Bronchial epithelial cell (primary cell): Measurements from ENCODE around the gene SUN3. TPM values are rescaled to one million over a fixed set of nuclear protein-coding genes. Genes with fewer than 3 reads are reported as not detected.

Source experiments
- DNase-seq: peaks from one replicate; pipeline ENCODE4 v3.0.0-alpha.2; 2010; ENCODE audit warnings: low read depth
- FAIRE-seq: peaks from 2 replicates; lab custom pipeline; 2011; peaks lifted over from hg19 to GRCh38; lab: Jason Lieb, UNC
- H3K27me3 ChIP-seq: 2 replicates; pipeline ENCODE4 v1.5.1; 2011; ENCODE audit warnings: low read length; ENCODE audit not compliant: control insufficient read depth, insufficient read depth
- H3K36me3 ChIP-seq: 2 replicates; pipeline ENCODE4 v1.5.1; 2011; ENCODE audit warnings: low read length; ENCODE audit not compliant: control insufficient read depth, insufficient read depth
- H3K4me3 ChIP-seq: 2 replicates; pipeline ENCODE4 v1.5.1; 2011; ENCODE audit warnings: mild to moderate bottlenecking, low read depth, low read length, control low read depth
- total RNA-seq: library from RNA; depleted of rRNA; stranded (reverse); fragments of >200 nt; gene quantifications from 2 replicates; pipeline ENCODE4 v1.2.1, GENCODE V29; 2014
- TF ChIP-seq, protein P1 (sequence below): IDR thresholded peaks from 2 replicates; pipeline ENCODE4 v1.5.1; 2011; ENCODE audit warnings: mild to moderate bottlenecking, moderate library complexity, low read length, control low read depth, inconsistent platforms; ENCODE audit not compliant: insufficient read depth, severe bottlenecking

SUN3 gene
- total RNA-seq, 1 donor from 2014 or later = 0.79 TPM

DNA sequence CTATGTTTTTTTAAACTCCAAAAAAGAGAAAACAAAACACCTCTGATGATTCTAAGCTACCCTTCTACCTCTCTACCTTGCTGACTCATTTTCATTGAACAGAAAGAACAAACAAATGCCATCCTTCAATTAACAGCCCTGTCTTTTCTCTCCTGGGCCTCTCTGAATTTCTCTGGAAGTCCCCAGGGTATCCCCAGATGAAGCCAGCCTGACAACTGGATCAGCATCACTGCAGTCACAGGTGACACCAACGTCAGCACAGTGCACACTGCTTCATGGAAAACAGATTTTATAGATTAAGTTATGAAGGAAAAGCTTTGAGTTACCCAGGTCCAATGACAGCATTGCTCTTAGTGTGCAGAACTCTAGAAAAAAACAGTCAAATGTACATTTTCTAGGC lies 55.2 kb downstream of the SUN3 start:
- DNase-seq (no peak), FAIRE-seq (no peak)
- Histone ChIP-seq H3K36me3 (peaks cover 18% of the 10 kb centered on the region), H3K4me3 (no peak overlapping the region), H3K27me3 (no peaks in the 10 kb centered on the region)
- TF ChIP-seq, protein P1, sequence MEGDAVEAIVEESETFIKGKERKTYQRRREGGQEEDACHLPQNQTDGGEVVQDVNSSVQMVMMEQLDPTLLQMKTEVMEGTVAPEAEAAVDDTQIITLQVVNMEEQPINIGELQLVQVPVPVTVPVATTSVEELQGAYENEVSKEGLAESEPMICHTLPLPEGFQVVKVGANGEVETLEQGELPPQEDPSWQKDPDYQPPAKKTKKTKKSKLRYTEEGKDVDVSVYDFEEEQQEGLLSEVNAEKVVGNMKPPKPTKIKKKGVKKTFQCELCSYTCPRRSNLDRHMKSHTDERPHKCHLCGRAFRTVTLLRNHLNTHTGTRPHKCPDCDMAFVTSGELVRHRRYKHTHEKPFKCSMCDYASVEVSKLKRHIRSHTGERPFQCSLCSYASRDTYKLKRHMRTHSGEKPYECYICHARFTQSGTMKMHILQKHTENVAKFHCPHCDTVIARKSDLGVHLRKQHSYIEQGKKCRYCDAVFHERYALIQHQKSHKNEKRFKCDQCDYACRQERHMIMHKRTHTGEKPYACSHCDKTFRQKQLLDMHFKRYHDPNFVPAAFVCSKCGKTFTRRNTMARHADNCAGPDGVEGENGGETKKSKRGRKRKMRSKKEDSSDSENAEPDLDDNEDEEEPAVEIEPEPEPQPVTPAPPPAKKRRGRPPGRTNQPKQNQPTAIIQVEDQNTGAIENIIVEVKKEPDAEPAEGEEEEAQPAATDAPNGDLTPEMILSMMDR = no peak

DNA sequence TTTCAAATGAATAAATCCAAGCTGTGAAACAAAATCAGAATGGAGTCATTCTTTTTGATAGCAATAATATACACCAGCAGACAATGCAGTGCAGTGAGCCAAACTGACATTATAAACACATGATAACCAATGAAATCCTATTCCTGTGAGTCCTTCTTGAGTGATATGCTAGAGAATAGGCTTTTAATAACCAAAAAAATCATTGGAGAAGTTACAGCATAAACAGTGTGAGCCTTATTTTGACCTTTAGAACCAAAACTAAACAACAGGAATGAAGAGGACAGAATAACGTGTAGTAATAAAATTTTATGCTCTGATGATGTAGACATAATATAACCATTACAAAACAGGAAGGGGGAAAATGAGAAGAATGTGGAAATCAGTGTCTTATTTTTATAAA lies 58.1 kb downstream of the SUN3 start:
- H3K27me3 ChIP-seq = no peaks in the 10 kb centered on the region
- FAIRE-seq (no peak), DNase-seq (no peak)
- TF ChIP-seq, protein P1 = no peak
- H3K36me3 ChIP-seq = peaks cover 31% of the 10 kb centered on the region
- H3K4me3 ChIP-seq = no peak overlapping the region

DNA sequence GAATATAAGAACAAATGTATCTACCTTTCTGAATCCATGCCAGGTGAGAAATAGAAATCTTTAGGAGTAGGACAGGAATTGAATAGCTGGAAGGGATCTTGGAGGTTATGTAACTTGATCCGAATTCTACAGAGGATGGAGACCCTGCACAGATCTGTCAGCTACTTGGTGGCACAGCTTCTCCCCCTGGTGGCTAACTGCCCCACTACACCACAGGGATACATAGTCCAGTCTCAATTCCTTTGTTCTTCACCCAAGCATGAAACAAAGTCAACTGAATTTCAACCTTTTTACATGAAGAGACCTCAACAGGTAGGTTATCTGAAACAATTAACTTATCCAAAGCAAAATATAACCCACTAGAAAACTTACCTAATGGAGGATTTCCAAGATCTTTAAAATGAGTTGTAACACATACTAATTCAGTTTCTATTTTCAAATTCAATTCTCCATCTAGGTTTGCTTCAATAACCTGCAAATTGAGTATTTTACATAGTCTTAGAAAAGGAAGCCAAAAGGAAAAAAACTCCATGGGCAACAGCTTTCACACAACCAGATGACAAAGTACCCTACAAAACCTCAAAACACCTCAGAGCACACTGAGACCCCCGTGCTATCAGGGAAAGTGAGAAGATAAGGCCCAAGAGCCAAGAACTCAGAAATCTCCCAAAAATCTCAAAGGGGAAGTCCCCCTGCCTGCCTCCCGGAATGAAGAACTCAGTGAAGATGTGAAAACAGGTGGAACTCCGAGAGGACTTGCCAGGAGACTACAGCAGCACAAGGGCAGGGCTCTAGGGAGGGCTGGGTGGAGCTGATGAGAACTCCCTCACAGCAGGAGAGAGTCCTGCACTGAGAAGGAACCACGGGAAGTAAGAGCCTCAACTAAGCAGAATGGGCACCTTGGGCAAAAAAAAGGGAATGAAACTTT lies 59.8 kb downstream of the SUN3 start:
- TF ChIP-seq, protein P1 = peak; percentile 87
- H3K36me3 ChIP-seq = peaks cover 32% of the 10 kb centered on the region
- H3K27me3 ChIP-seq = no peaks in the 10 kb centered on the region
- DNase-seq (peak; percentile 44), FAIRE-seq (no peak)
- H3K4me3 ChIP-seq = no peak overlapping the region

DNA sequence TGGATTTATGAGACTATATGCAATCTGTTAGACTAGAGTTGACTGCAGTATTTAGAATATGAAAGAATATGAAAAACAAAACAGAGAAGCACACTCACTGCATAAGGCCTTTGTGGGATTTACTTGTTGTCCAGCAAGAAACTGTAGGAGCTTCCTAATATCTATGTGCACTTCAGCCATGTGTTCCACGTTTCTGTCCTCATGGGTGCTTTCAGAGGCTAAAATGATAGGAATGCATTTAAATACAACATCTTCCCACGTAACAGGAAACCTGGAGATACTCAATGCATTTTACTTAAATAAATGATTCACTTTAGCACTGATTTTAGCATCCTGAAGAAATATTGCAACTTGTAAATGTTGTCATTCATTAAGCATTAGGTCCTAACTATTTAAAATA lies 61.2 kb downstream of the SUN3 start:
- no peak overlapping the region for H3K4me3 ChIP-seq
- FAIRE-seq (no peak), DNase-seq (no peak)
- no peaks in the 10 kb centered on the region for H3K27me3 ChIP-seq
- H3K36me3 ChIP-seq = peaks cover 28% of the 10 kb centered on the region
- TF ChIP-seq, protein P1 = no peak

DNA sequence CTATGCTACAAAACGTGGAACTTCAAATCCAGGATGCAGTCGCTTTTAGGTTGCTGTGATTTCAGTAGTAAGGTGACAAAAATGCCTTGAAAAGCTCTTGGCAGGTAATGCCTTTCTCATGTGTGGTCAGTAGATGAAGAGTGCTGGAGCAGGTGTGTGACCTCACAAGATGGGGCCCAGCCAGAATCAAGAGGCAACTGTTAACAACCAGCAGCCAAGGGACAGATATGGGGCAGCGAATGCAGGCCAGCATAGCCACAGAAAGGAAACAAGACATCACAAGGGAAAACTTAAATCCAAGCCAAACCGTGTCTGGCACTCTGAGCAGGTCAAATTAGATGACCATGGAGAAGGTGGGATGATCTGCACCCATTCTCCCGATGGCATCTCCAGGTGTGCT lies 61.8 kb downstream of the SUN3 start:
- Histone ChIP-seq H3K4me3 (no peak overlapping the region), H3K27me3 (no peaks in the 10 kb centered on the region), H3K36me3 (peaks cover 32% of the 10 kb centered on the region)
- FAIRE-seq (no peak), DNase-seq (no peak)
- TF ChIP-seq, protein P1 = no peak
